ENCODE data around the gene EYS. TPM values are rescaled to one million over a fixed set of nuclear protein-coding genes. Genes with fewer than 3 reads are reported as not detected.

Gene EYS
- total and polyA plus RNA-seq, 4 donors: not detected

DNA sequence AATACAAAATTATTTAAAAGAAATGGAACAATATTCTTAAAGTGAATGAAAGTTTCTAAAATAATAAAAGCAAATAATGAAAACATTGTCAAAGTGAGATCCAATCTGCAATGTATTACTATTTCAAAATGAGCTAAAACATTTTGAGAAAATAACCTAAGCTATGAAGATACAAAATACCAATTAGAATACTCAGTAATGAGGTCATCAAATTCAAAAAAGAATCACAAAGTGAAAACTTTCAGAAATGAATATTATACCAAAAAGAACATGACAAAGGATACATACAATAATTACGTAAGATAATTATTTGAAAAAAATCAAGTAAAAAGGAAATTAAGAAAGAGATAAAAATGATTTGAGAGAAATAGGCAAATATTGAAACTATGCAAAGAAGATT lies 634.5 kb downstream of the EYS start:
- DNase-seq (no peak), ATAC-seq (ENCODE audit: low FRiP score) (no peak)
- no peaks in the 10 kb centered on the region for H3K27me3 ChIP-seq (ENCODE audit: control insufficient read depth in 1 of 2, insufficient read depth in 2 of 2, low read length in 1 of 2)
- intact Hi-C loops (cut with DNase I): no loop called here
- H3K36me3 ChIP-seq (ENCODE audit: control insufficient read depth in 1 of 2, insufficient read depth in 2 of 2, low read length in 1 of 2): no peaks in the 10 kb centered on the region
- H3K9me3 ChIP-seq (ENCODE audit: control insufficient read depth, low read length): no peaks in the 10 kb centered on the region
- no peak overlapping the region for H3K4me3 ChIP-seq (ENCODE audit: low read length in 2 of 2)
- WGBS, 2 donors: 94 to 95% methylated on average over 1 of the region's 1 CpG
- H3K27ac ChIP-seq (ENCODE audit: low read depth in 1 of 2, low read length in 2 of 2): no peak overlapping the region
- no peaks in the 10 kb centered on the region for H3K4me1 ChIP-seq (ENCODE audit: control insufficient read depth in 1 of 2, insufficient read depth in 2 of 2, low read length in 2 of 2)

DNA sequence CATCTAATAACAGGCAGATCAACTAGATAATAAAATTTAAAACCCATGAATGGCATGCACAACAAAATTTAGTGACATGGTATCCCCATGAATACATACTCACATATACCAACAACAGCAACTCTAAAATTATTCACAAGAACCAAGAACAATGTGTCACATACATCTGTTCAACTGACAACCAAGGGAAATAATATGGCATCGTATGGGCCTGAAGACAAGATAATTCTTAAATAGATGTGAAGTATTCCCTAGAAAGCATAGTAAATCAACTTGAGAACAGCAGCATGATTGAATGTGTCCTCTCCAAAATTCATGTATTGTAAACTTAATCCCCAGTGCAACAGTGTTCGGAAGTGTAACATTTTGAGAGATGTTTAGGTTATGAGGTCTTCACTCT lies 635.5 kb downstream of the EYS start:
- H3K4me3 ChIP-seq (ENCODE audit: low read length in 2 of 2): no peak overlapping the region
- no peak overlapping the region for H3K27ac ChIP-seq (ENCODE audit: low read depth in 1 of 2, low read length in 2 of 2)
- no peaks in the 10 kb centered on the region for H3K4me1 ChIP-seq (ENCODE audit: control insufficient read depth in 1 of 2, insufficient read depth in 2 of 2, low read length in 2 of 2)
- H3K27me3 ChIP-seq (ENCODE audit: control insufficient read depth in 1 of 2, insufficient read depth in 2 of 2, low read length in 1 of 2): no peaks in the 10 kb centered on the region
- no peaks in the 10 kb centered on the region for H3K9me3 ChIP-seq (ENCODE audit: control insufficient read depth, low read length)
- DNase-seq (no peak), ATAC-seq (ENCODE audit: low FRiP score) (no peak)
- intact Hi-C loops (cut with DNase I): no loop called here
- no peaks in the 10 kb centered on the region for H3K36me3 ChIP-seq (ENCODE audit: control insufficient read depth in 1 of 2, insufficient read depth in 2 of 2, low read length in 1 of 2)
- WGBS, 2 donors: 56 to 71% methylated on average over 2 of the region's 2 CpGs

DNA sequence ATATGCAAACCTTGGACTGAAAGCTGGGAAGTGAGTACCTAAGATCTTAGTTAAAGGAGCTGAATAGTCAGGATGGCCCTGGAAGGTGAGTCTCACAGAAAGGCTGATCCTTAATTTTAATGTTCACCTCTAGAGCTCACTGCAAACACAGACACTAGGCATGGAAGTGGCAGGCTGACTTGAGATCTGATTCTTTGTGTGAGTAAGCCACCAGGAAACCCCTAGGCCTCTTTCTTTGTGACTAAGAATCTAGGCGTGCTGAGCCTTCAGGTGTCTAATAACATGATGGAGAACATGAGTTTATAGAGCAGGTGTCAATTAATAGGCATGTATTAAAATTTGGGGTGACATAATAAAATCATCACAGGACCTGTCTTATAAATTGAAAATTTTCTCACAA lies 642.2 kb downstream of the EYS start:
- ATAC-seq (ENCODE audit: low FRiP score) (no peak), DNase-seq (no peak)
- Histone ChIP-seq H3K9me3 (ENCODE audit: control insufficient read depth, low read length) (no peaks in the 10 kb centered on the region), H3K27ac (ENCODE audit: low read depth in 1 of 2, low read length in 2 of 2) (no peak overlapping the region), H3K4me3 (ENCODE audit: low read length in 2 of 2) (no peak overlapping the region), H3K4me1 (ENCODE audit: control insufficient read depth in 1 of 2, insufficient read depth in 2 of 2, low read length in 2 of 2) (no peaks in the 10 kb centered on the region), H3K27me3 (ENCODE audit: control insufficient read depth in 1 of 2, insufficient read depth in 2 of 2, low read length in 1 of 2) (no peaks in the 10 kb centered on the region), H3K36me3 (ENCODE audit: control insufficient read depth in 1 of 2, insufficient read depth in 2 of 2, low read length in 1 of 2) (no peaks in the 10 kb centered on the region)
- WGBS, 2 donors: 89% methylated on average over 1 of the region's 1 CpG
- intact Hi-C loops (cut with DNase I): no loop called here

DNA sequence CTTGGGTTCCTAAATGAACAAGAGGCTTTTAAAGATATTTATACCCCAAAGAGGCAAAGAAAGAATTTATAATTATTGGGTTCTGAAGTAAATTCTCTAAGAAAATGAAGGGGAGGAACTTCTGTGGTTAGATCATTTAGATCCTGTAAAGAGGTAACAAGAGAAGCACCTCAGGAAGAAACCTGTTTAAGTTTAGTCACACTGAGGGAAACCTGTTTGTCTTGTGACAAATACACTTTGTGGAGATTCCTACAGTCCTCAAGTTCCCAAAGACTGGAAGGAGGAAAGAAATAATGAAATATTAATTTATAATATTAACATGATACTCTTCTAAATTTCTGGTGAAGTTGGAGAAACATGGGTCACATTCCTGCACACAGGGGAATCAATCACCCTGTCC lies 647.5 kb downstream of the EYS start:
- no peak overlapping the region for H3K27ac ChIP-seq (ENCODE audit: low read depth in 1 of 2, low read length in 2 of 2)
- DNase-seq: no peak
- intact Hi-C loops (cut with DNase I): no loop called here
- no peak overlapping the region for H3K4me3 ChIP-seq (ENCODE audit: low read length in 2 of 2)
- no peak for ATAC-seq (ENCODE audit: low FRiP score)
- no peaks in the 10 kb centered on the region for H3K4me1 ChIP-seq (ENCODE audit: control insufficient read depth in 1 of 2, insufficient read depth in 2 of 2, low read length in 2 of 2)
- no peaks in the 10 kb centered on the region for H3K27me3 ChIP-seq (ENCODE audit: control insufficient read depth in 1 of 2, insufficient read depth in 2 of 2, low read length in 1 of 2)
- no peaks in the 10 kb centered on the region for H3K36me3 ChIP-seq (ENCODE audit: control insufficient read depth in 1 of 2, insufficient read depth in 2 of 2, low read length in 1 of 2)
- H3K9me3 ChIP-seq (ENCODE audit: control insufficient read depth, low read length): no peaks in the 10 kb centered on the region

- no peaks in the 10 kb centered on the region for H3K27me3 ChIP-seq (ENCODE audit: control insufficient read depth in 1 of 2, insufficient read depth in 2 of 2, low read length in 1 of 2)
- H3K4me3 ChIP-seq (ENCODE audit: low read length in 2 of 2): no peak overlapping the region
- ATAC-seq (ENCODE audit: low FRiP score) (no peak), DNase-seq (no peak)
- no peaks in the 10 kb centered on the region for H3K4me1 ChIP-seq (ENCODE audit: control insufficient read depth in 1 of 2, insufficient read depth in 2 of 2, low read length in 2 of 2)
- H3K9me3 ChIP-seq (ENCODE audit: control insufficient read depth, low read length): no peaks in the 10 kb centered on the region
- H3K27ac ChIP-seq (ENCODE audit: low read depth in 1 of 2, low read length in 2 of 2): no peak overlapping the region
- WGBS, 2 donors: 85 to 92% methylated on average over 1 of the region's 1 CpG
- H3K36me3 ChIP-seq (ENCODE audit: control insufficient read depth in 1 of 2, insufficient read depth in 2 of 2, low read length in 1 of 2): no peaks in the 10 kb centered on the region
- intact Hi-C loops (cut with DNase I): no loop called here
These were observed 651.5 kb downstream of the EYS start for GRCh38 chr6:65055545-65055944.

DNA sequence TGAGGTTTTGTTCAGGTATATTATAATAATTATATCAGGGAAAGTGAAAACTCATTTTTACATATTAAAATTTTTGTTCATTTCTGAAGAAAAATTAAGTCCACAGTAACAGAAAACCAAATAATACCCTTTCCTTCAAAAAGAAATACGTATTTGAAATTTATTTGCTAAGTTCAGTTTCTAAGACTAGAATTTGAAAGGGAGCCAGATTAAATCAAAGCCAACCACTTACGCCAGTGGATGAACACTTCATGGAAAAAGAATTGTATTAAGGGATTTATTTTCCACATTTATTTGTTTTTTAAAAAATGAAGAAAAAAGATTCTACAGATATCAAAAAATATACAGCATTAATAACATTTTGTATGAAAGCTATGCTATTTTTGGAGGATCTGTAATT lies 654.4 kb downstream of the EYS start:
- H3K9me3 ChIP-seq (ENCODE audit: control insufficient read depth, low read length): no peaks in the 10 kb centered on the region
- no peaks in the 10 kb centered on the region for H3K27me3 ChIP-seq (ENCODE audit: control insufficient read depth in 1 of 2, insufficient read depth in 2 of 2, low read length in 1 of 2)
- H3K27ac ChIP-seq (ENCODE audit: low read depth in 1 of 2, low read length in 2 of 2): no peak overlapping the region
- intact Hi-C loops (cut with DNase I): no loop called here
- no peak for DNase-seq
- H3K36me3 ChIP-seq (ENCODE audit: control insufficient read depth in 1 of 2, insufficient read depth in 2 of 2, low read length in 1 of 2): no peaks in the 10 kb centered on the region
- no peak overlapping the region for H3K4me3 ChIP-seq (ENCODE audit: low read length in 2 of 2)
- no peaks in the 10 kb centered on the region for H3K4me1 ChIP-seq (ENCODE audit: control insufficient read depth in 1 of 2, insufficient read depth in 2 of 2, low read length in 2 of 2)
- no peak for ATAC-seq (ENCODE audit: low FRiP score)
- 16 to 28% methylated on average over 2 of the region's 2 CpGs for WGBS, 2 donors

DNA sequence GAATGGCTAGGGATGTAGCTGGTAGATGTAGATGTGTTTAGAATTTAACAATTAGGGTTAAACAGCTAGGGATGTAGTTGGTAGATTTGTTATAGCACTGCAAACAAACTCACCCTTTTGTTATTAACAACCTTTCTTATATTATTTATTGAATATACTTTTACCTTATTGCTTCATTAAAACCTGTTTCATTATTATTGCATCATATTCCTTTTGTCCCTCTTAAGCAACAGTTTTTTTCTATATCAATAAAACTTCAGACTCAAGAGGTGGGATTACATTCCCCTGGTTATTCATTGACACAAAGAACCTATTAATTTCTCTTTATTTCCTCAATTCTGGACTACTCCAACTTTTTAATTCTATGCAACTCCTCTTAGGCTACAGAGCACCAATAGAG lies 661.2 kb downstream of the EYS start:
- intact Hi-C loops (cut with DNase I): no loop called here
- ATAC-seq (ENCODE audit: low FRiP score): no peak
- Histone ChIP-seq H3K27ac (ENCODE audit: low read depth in 1 of 2, low read length in 2 of 2) (no peak overlapping the region), H3K9me3 (ENCODE audit: control insufficient read depth, low read length) (no peaks in the 10 kb centered on the region), H3K4me1 (ENCODE audit: control insufficient read depth in 1 of 2, insufficient read depth in 2 of 2, low read length in 2 of 2) (no peaks in the 10 kb centered on the region), H3K36me3 (ENCODE audit: control insufficient read depth in 1 of 2, insufficient read depth in 2 of 2, low read length in 1 of 2) (no peaks in the 10 kb centered on the region), H3K4me3 (ENCODE audit: low read length in 2 of 2) (no peak overlapping the region), H3K27me3 (ENCODE audit: control insufficient read depth in 1 of 2, insufficient read depth in 2 of 2, low read length in 1 of 2) (no peaks in the 10 kb centered on the region)
- no peak for DNase-seq

GRCh38 chr6:65014006-65014405 lies 693.0 kb downstream of the EYS start:
- Histone ChIP-seq H3K27me3 (ENCODE audit: control insufficient read depth in 1 of 2, insufficient read depth in 2 of 2, low read length in 1 of 2) (no peaks in the 10 kb centered on the region), H3K4me1 (ENCODE audit: control insufficient read depth in 1 of 2, insufficient read depth in 2 of 2, low read length in 2 of 2) (no peaks in the 10 kb centered on the region), H3K4me3 (ENCODE audit: low read length in 2 of 2) (no peak overlapping the region), H3K27ac (ENCODE audit: low read depth in 1 of 2, low read length in 2 of 2) (no peak overlapping the region), H3K9me3 (ENCODE audit: control insufficient read depth, low read length) (no peaks in the 10 kb centered on the region), H3K36me3 (ENCODE audit: control insufficient read depth in 1 of 2, insufficient read depth in 2 of 2, low read length in 1 of 2) (no peaks in the 10 kb centered on the region)
- DNase-seq: no peak
- ATAC-seq (ENCODE audit: low FRiP score): no peak
- WGBS, 2 donors: 9% methylated on average over 1 of the region's 1 CpG
- intact Hi-C loops (cut with DNase I): no loop called here

DNA sequence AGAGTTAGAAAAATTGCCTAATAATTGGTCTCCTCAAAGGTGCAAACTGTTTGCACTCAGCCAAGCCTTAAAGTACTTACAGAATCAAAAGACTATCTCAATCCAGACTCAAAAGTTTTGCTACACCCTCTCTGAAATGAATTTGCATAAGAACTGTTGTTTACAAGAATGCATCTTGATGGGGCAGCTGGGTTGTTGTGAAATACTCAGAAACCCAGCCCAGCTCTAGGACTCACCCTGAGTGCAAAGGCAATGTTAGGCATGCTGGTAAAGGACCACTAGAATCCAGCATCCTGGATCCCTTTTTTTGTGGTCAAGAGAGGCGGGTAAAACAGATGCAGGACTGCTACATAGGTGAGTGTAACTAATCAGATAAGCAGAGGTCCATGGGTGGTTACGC lies 700.2 kb downstream of the EYS start:
- DNase-seq (no peak), ATAC-seq (ENCODE audit: low FRiP score) (no peak)
- intact Hi-C loops (cut with DNase I): no loop called here
- H3K4me1 ChIP-seq (ENCODE audit: control insufficient read depth in 1 of 2, insufficient read depth in 2 of 2, low read length in 2 of 2): no peaks in the 10 kb centered on the region
- no peak overlapping the region for H3K4me3 ChIP-seq (ENCODE audit: low read length in 2 of 2)
- WGBS, 2 donors: 92 to 93% methylated on average over 2 of the region's 2 CpGs
- H3K9me3 ChIP-seq (ENCODE audit: control insufficient read depth, low read length): no peaks in the 10 kb centered on the region
- H3K27me3 ChIP-seq (ENCODE audit: control insufficient read depth in 1 of 2, insufficient read depth in 2 of 2, low read length in 1 of 2): no peaks in the 10 kb centered on the region
- H3K27ac ChIP-seq (ENCODE audit: low read depth in 1 of 2, low read length in 2 of 2): no peak overlapping the region
- no peaks in the 10 kb centered on the region for H3K36me3 ChIP-seq (ENCODE audit: control insufficient read depth in 1 of 2, insufficient read depth in 2 of 2, low read length in 1 of 2)

GRCh38 chr6:65004283-65004682 lies 702.7 kb downstream of the EYS start:
- H3K27ac ChIP-seq (ENCODE audit: low read depth in 1 of 2, low read length in 2 of 2): no peak overlapping the region
- intact Hi-C loops (cut with DNase I): no loop called here
- WGBS, 2 donors: 86 to 92% methylated on average over 4 of the region's 4 CpGs

More at GRCh38 chr6:65004283-65004682, 702.7 kb downstream of the EYS start:
- no peaks in the 10 kb centered on the region for H3K9me3 ChIP-seq (ENCODE audit: control insufficient read depth, low read length)
- no peak for ATAC-seq (ENCODE audit: low FRiP score)
- no peak for DNase-seq
- H3K4me3 ChIP-seq (ENCODE audit: low read length in 2 of 2): no peak overlapping the region
- H3K36me3 ChIP-seq (ENCODE audit: control insufficient read depth in 1 of 2, insufficient read depth in 2 of 2, low read length in 1 of 2): no peaks in the 10 kb centered on the region
- H3K27me3 ChIP-seq (ENCODE audit: control insufficient read depth in 1 of 2, insufficient read depth in 2 of 2, low read length in 1 of 2): no peaks in the 10 kb centered on the region
- H3K4me1 ChIP-seq (ENCODE audit: control insufficient read depth in 1 of 2, insufficient read depth in 2 of 2, low read length in 2 of 2): no peaks in the 10 kb centered on the region
